HG02759 (cell line): ENCODE data around the gene NOX3.
"Not testable (repeated sequence)": the region's sequence is repeated elsewhere in the genome, so short reads cannot be mapped to it uniquely, and the experiment has no call there.

Source experiments
- ATAC-seq: cut with Tn5 transposase; IDR thresholded peaks from one replicate; pipeline ENCODE4 v1.9.1; 2021; ENCODE audit warnings: mild to moderate bottlenecking, moderate library complexity; ENCODE audit not compliant: unreplicated experiment

Gene NOX3

GRCh38 chr6:155470979-155471616 lies 15.5 kb upstream of the NOX3 start:
- not testable (repeated sequence) for ATAC-seq

GRCh38 chr6:155468543-155468942 lies 12.9 kb upstream of the NOX3 start:
- ATAC-seq, result not testable (repeated sequence)

GRCh38 chr6:155466539-155466938 lies 10.9 kb upstream of the NOX3 start:
- no peak for ATAC-seq

- ATAC-seq, result no peak
Measured at GRCh38 chr6:155461556-155461955, 5.9 kb upstream of the NOX3 start.

GRCh38 chr6:155454471-155454870 lies 1.2 kb downstream of the NOX3 start:
- ATAC-seq, result no peak

- no peak for ATAC-seq
Measured at GRCh38 chr6:155454008-155454407, 1.6 kb downstream of the NOX3 start.

- ATAC-seq, result no peak
Measured at GRCh38 chr6:155452576-155452975, 3.1 kb downstream of the NOX3 start.

GRCh38 chr6:155451530-155451929 lies 4.1 kb downstream of the NOX3 start:
- not testable (repeated sequence) for ATAC-seq

GRCh38 chr6:155450240-155450581 lies 5.4 kb downstream of the NOX3 start:
- ATAC-seq, result no peak

GRCh38 chr6:155449450-155450239 lies 6.0 kb downstream of the NOX3 start:
- ATAC-seq, result no peak

GRCh38 chr6:155448668-155449449 lies 6.8 kb downstream of the NOX3 start:
- ATAC-seq, result no peak

- ATAC-seq, result no peak
Measured at GRCh38 chr6:155447949-155448348, 7.7 kb downstream of the NOX3 start.

GRCh38 chr6:155444952-155445903 lies 10.4 kb downstream of the NOX3 start:
- ATAC-seq, result no peak

- ATAC-seq, result no peak
Measured at GRCh38 chr6:155444120-155444917, 11.3 kb downstream of the NOX3 start.

- no peak for ATAC-seq
Measured at GRCh38 chr6:155443168-155443567, 12.5 kb downstream of the NOX3 start.

GRCh38 chr6:155442562-155442961 lies 13.1 kb downstream of the NOX3 start:
- no peak for ATAC-seq

GRCh38 chr6:155441112-155441465 lies 14.6 kb downstream of the NOX3 start:
- no peak for ATAC-seq

- no peak for ATAC-seq
Measured at GRCh38 chr6:155440398-155441111, 15.1 kb downstream of the NOX3 start.

GRCh38 chr6:155439376-155439775 lies 16.3 kb downstream of the NOX3 start:
- no peak for ATAC-seq
